ENCODE results near the gene DDA1.

Gene DDA1

DNA sequence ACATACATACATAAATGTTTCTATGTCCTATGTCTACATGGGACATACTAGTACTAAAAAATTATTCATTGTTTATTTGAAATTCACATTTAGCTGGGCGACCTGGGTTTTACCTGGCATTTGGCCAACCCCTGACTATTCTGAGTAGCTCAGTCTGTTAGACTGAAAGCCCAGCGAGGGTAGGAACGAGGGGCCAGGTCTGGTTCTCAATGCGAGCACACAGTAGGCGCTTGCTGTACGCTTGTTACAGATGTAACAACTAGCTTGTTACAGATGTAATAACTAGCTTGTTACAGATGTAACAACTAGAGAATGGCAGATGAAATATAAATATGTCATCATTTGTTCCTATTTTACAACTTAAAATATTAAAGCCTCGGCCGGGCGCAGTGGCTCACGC is 26.2 kb downstream of the DDA1 start:
- no peak for FAIRE-seq
- no peak for DNase-seq (ENCODE audit: insufficient read length, low spot score)
- TF ChIP-seq CTCF (IDR thresholded peaks at IDR 0.05; ENCODE audit: insufficient read depth, missing control alignments): no peak

DNA sequence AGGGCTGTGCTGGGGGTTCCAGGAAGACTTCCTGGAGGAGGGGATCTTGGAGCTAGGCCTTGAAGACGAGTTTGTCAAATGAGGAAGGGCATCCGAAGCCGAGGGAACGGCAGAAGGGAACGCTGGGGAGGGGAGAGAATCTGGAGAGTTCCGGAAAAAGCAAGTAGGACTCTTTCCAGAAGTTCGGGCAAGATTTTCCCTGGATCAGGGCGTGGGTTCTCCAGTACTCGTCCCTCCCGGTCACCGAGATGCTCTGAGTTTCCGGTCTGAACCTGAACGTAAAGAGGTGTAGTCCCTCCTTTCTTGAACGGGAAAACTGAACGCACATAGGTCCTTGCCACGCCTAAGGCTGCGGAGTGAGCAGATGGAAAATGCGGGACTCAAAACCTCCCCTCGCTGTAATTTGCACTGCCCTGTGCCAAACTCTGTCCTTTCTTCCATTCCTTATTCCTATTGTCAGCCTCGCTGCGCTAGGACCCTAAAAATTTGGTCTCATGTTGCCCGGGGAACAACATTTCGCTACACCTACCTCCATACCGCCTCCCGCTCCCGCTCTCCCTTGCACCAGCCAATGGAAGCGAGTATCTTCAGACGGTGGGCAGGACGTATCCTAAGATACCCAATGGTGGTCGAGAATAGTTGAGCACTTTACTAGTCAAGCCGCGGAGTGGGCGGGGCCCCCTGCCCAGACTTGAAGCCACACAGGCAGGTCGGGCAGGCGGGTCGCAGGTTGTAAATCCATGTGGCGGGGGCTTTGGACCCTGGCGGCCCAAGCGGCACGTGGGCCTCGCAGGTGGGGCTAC is 27.7 kb downstream of the DDA1 start, which contains the start of gene GTPBP3:
Gene GTPBP3 (plus strand): TSS at position 682 of the 803 bp plus-strand sequence. CDS start 59 bp downstream, at position 741.
- no peak for TF ChIP-seq CTCF (IDR thresholded peaks at IDR 0.05; ENCODE audit: insufficient read depth, missing control alignments)
- DNase-seq (ENCODE audit: insufficient read length, low spot score): peak; percentile 94
- FAIRE-seq: no peak

DNA sequence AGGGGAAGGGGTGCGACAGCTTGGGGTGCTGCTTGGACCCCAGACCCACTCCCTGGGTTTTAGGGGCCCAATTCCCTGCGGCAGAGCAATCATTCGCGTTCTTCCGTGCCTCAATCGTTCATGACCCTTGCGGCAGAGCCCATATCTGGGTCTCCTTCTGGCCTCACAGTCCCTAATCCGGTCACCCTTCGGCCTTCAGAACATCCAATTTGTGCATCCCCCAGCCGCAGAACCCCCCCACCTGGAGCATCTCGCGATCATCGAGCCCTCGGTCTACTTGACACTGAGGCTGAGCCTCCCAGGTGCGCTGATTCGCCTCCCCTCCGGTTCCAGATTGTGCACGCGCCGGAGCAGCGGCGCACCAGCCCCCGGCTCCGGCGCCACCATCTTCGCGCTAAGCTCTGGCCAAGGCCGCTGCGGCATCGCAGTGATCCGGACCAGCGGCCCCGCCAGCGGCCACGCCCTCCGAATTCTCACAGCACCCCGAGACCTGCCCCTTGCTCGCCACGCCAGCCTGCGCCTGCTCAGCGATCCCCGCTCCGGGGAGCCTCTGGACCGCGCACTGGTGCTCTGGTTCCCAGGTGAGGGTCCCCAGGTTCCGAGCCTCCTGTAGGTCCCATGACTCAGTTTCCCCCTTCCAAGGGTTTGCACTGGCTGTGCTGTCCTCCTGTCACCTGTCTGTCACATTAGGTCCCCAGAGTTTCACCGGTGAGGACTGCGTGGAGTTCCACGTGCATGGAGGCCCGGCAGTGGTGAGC is 28.5 kb downstream of the DDA1 start:
- FAIRE-seq (no peak), DNase-seq (ENCODE audit: insufficient read length, low spot score) (no peak)
- no peak for TF ChIP-seq CTCF (IDR thresholded peaks at IDR 0.05; ENCODE audit: insufficient read depth, missing control alignments)

DNA sequence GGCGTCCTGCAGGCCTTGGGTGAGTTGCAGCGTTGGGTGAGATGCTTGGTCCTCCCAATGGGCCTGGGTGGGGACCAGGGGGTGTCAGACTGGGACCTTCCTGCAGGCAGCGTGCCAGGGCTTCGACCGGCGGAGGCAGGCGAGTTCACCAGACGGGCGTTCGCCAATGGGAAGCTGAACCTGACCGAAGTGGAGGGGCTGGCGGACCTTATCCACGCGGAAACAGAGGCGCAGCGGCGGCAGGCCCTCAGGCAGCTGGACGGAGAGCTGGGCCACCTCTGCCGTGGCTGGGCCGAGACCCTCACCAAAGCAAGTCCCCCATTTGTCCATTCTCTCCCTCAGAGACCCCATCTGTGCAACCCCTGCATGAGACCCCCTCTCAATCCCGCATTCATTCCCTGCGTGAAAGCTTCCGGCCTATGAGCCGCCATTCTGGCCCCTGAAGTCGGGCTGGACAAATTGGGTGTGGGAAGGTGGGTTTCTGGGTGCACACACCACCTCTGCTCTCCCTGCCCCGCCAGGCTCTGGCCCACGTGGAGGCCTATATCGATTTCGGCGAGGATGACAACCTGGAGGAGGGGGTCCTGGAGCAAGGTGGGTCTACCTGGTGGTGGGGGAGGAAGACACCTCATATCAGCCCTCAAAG is 29.2 kb downstream of the DDA1 start:
- DNase-seq (ENCODE audit: insufficient read length, low spot score) (no peak), FAIRE-seq (no peak)
- TF ChIP-seq CTCF (IDR thresholded peaks at IDR 0.05; ENCODE audit: insufficient read depth, missing control alignments): no peak

GRCh38 chr19:17339088-17339741 is 29.9 kb downstream of the DDA1 start:
- TF ChIP-seq CTCF (IDR thresholded peaks at IDR 0.05; ENCODE audit: insufficient read depth, missing control alignments): no peak
- FAIRE-seq: no peak
- DNase-seq (ENCODE audit: insufficient read length, low spot score): no peak

DNA sequence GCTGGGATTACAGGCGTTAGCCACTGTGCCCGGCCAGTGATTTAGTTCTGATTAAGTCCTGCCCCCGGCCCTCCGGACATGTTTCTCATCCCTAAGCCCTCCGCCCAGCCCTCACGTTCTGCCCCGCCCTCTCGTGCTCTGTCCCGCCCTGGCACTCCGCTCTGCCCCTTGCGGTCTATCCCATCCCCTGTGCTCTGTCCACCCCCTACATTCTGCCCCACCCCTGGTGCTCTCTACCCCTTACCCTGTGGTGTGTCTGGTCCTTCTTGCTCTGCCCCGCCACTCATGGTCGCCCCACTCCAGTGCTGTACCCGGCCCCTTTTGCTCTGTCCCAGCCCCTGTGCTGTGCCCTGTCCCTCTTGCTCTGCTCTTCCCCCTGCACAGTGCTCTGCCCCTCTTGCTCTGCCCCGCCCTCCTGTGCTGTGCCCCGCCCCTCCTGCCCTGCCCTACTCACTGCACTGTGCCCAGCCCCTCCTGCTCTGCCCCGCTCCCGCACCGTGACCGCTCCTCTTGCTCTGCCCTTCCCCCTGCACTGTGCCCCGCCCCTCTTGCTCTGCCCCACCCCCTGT is 31.0 kb downstream of the DDA1 start:
- DNase-seq (ENCODE audit: insufficient read length, low spot score): no peak

More for the DNA sequence above, 31.0 kb downstream of the DDA1 start:
- TF ChIP-seq CTCF (IDR thresholded peaks at IDR 0.05; ENCODE audit: insufficient read depth, missing control alignments): no peak
- FAIRE-seq: no peak

All from D721Med (cell line).